K562 (cell line): Measurements from ENCODE around the gene IGSF21. TPM values are rescaled to one million over a fixed set of nuclear protein-coding genes. Genes with fewer than 3 reads are reported as not detected.

ENCODE experiments used
- ATAC-seq: fragments of 200-7000 bp; cut with Tn5 transposase; 3 replicates; pipeline ENCODE4 v1.9.1; 2020; ENCODE audit warnings: moderate library complexity
- BruUV-seq: library from RNA; stranded (reverse); fragments of 400-500 nt; replicated peaks from 2 replicates; lab custom pipeline; 2021; lab: Mats Ljungman, UMichigan
- CTCF ChIA-PET: fragments of 300-600 bp; formaldehyde crosslinking; extraction: SDS; loops from one replicate; lab custom pipeline; 2021; ENCODE audit warnings: low intra/inter-chr PET ratio; lab: Yijun Ruan, JAX
- POLR2A ChIA-PET: fragments of 300-600, 350-650 bp; sonication (Branson Sonifier 250); formaldehyde crosslinking; extraction: SDS; loops from one replicate; lab custom pipeline; 2021; ENCODE audit warnings: antibody characterized with exemption, inconsistent platforms; lab: Yijun Ruan, JAX
- DNase-seq, 4 experiments: peaks; one replicate each; pipeline versions ENCODE4 v3.0.0 to v3.0.0-alpha.2; 2011 to 2018; ENCODE audit warnings: low spot score in 3 of 4, mixed read lengths in 3 of 4; ENCODE audit errors: extremely low read depth in 1 of 4
- FAIRE-seq: peaks from 2 replicates; lab custom pipeline; 2011; peaks lifted over from hg19 to GRCh38; lab: Jason Lieb, UNC
- H2AFZ ChIP-seq: 2 replicates; pipeline ENCODE4 v1.6.0; 2011; ENCODE audit warnings: low read depth, low read length, control low read depth, inconsistent platforms
- H3K27ac ChIP-seq: fragments of 200-600 bp; 3 replicates; pipeline ENCODE4 v1.8.0; 2011; ENCODE audit warnings: low read depth, mild to moderate bottlenecking, control low read depth, inconsistent platforms, low read length, moderate library complexity, mixed read lengths; ENCODE audit errors: extremely low read depth
- H3K27me3 ChIP-seq, 2 experiments: fragments of 300-600 bp in 1 of 2; 2 replicates in 1 of 2; 3 replicates in 1 of 2; pipeline versions ENCODE4 v1.6.0 to v1.8.0; 2011; ENCODE audit warnings: inconsistent platforms in 2 of 2, low read length in 2 of 2, mild to moderate bottlenecking in 1 of 2, mixed read lengths in 1 of 2, moderate library complexity in 1 of 2; ENCODE audit not compliant: control insufficient read depth in 2 of 2, insufficient read depth in 2 of 2
- H3K36me3 ChIP-seq: fragments of 300-600 bp; 3 replicates; pipeline ENCODE4 v1.8.0; 2011; ENCODE audit warnings: mild to moderate bottlenecking, low read length, inconsistent platforms; ENCODE audit not compliant: control insufficient read depth, insufficient read depth
- H3K4me1 ChIP-seq, 2 experiments: fragments of 200-600 bp in 1 of 2; replicated peaks in 1 of 2; 2 replicates in 1 of 2; 3 replicates in 1 of 2; pipeline versions ENCODE4 v1.5.1 to v1.8.0; 2011; ENCODE audit warnings: inconsistent platforms in 2 of 2, low read length in 2 of 2, mild to moderate bottlenecking in 1 of 2, mixed read lengths in 1 of 2, moderate library complexity in 1 of 2; ENCODE audit not compliant: control insufficient read depth in 2 of 2, insufficient read depth in 2 of 2
- H3K4me2 ChIP-seq: 2 replicates; pipeline ENCODE4 v1.6.1; 2011; ENCODE audit warnings: low read length, control low read depth, inconsistent platforms, mixed read lengths; ENCODE audit not compliant: insufficient read depth
- H3K4me3 ChIP-seq: fragments of 200-600 bp; sonication (generic), shearing (Covaris generic); 2 replicates; pipeline ENCODE4 v1.5.1; 2016; ENCODE audit warnings: control low read depth, inconsistent platforms
- H3K79me2 ChIP-seq: fragments of 200-600 bp; 3 replicates; pipeline ENCODE4 v1.8.0; 2011; ENCODE audit warnings: low read length, inconsistent platforms; ENCODE audit not compliant: control insufficient read depth, insufficient read depth
- H3K9ac ChIP-seq, 2 experiments: 2 replicates each; pipeline versions ENCODE4 v1.6.0 to v1.6.1; 2011; ENCODE audit warnings: low read depth in 2 of 2, low read length in 2 of 2, control low read depth in 1 of 2, inconsistent platforms in 1 of 2, mild to moderate bottlenecking in 1 of 2, mixed read lengths in 1 of 2; ENCODE audit not compliant: insufficient read depth in 1 of 2
- H3K9me1 ChIP-seq: one replicate; pipeline ENCODE4 v1.6.0; 2011; ENCODE audit warnings: inconsistent platforms, mild to moderate bottlenecking, low read length, moderate library complexity; ENCODE audit not compliant: control insufficient read depth, insufficient read depth
- H3K9me3 ChIP-seq: replicated peaks from 2 replicates; pipeline ENCODE4 v1.5.1; 2011; ENCODE audit warnings: low read depth, low read length, inconsistent platforms; ENCODE audit not compliant: control insufficient read depth, insufficient read depth
- H4K20me1 ChIP-seq: replicated peaks from 2 replicates; pipeline ENCODE4 v1.6.1; 2011; ENCODE audit warnings: low read length, inconsistent platforms, mixed read lengths; ENCODE audit not compliant: control insufficient read depth, insufficient read depth
- CCNT2 ChIP-seq: IDR thresholded peaks from 2 replicates; pipeline ENCODE4 v1.6.1; 2011; ENCODE audit warnings: borderline replicate concordance, low read depth, mild to moderate bottlenecking, moderate library complexity, mixed read lengths, low read length; ENCODE audit not compliant: insufficient read length; ENCODE audit errors: extremely low read depth
- ELF2 ChIP-seq: fragments of 250-450 bp; sonication (Bioruptor Pico); IDR thresholded peaks from 2 replicates; pipeline ENCODE4 v1.5.0; 2021; ENCODE audit warnings: mild to moderate bottlenecking
- GTF2A2 ChIP-seq: IDR thresholded peaks from 2 replicates; pipeline ENCODE4 v1.6.1; 2016; ENCODE audit warnings: mild to moderate bottlenecking, missing genetic modification characterization, missing compliant biosample characterization
- NR2F6 ChIP-seq: fragments of 450-650 bp; formaldehyde crosslinking; IDR thresholded peaks from 2 replicates; pipeline ENCODE4 v1.4.0; 2020; ENCODE audit warnings: mild to moderate bottlenecking
- OTX1 ChIP-seq: fragments of 450-650 bp; formaldehyde crosslinking; IDR thresholded peaks from 2 replicates; pipeline ENCODE4 v1.4.0; 2022; ENCODE audit warnings: mild to moderate bottlenecking
- PCBP2 ChIP-seq: fragments of 200-400 bp; formaldehyde crosslinking; IDR thresholded peaks from 2 replicates; pipeline ENCODE4 v1.6.1; 2018; ENCODE audit warnings: low read length, low read depth, mild to moderate bottlenecking, moderate library complexity; ENCODE audit not compliant: poor library complexity, severe bottlenecking
- PRMT5 ChIP-seq: sonication (generic); formaldehyde crosslinking; IDR thresholded peaks from 2 replicates; pipeline ENCODE4 v1.5.0; 2020; ENCODE audit warnings: missing genetic modification reagents
- RCOR1 ChIP-seq, 2 experiments: IDR thresholded peaks; 2 replicates each; pipeline ENCODE4 v1.6.1; 2012; ENCODE audit warnings: low read depth in 2 of 2, low read length in 2 of 2, borderline replicate concordance in 1 of 2, improper control_type of control experiment in 1 of 2
- RNF2 ChIP-seq: sonication (generic); IDR thresholded peaks from 2 replicates; pipeline ENCODE4 v1.6.1; 2016
- SIX5 ChIP-seq, 2 experiments: IDR thresholded peaks; 2 replicates each; pipeline ENCODE4 v1.6.1; 2011; ENCODE audit warnings: low read length in 2 of 2, borderline replicate concordance in 1 of 2, low read depth in 1 of 2, mild to moderate bottlenecking in 1 of 2, moderate library complexity in 1 of 2; ENCODE audit not compliant: insufficient read depth in 1 of 2
- SMARCC2 ChIP-seq: fragments of 450-650 bp; IDR thresholded peaks from 2 replicates; pipeline ENCODE4 v1.6.1; 2017; ENCODE audit warnings: antibody characterized with exemption, moderate library complexity, mild to moderate bottlenecking, low read depth
- SREBF1 ChIP-seq: fragments of 150-350 bp; IDR thresholded peaks from 2 replicates; pipeline ENCODE4 v1.6.1; 2014; ENCODE audit warnings: antibody characterized with exemption, low read depth, low read length, borderline replicate concordance
- STAT5B ChIP-seq: fragments of 250-450 bp; sonication (Bioruptor Pico); IDR thresholded peaks from 2 replicates; pipeline ENCODE4 v1.8.0; 2021; ENCODE audit warnings: mild to moderate bottlenecking, inconsistent platforms
- TAF1 ChIP-seq: IDR thresholded peaks from 2 replicates; pipeline ENCODE4 v1.6.1; 2011; ENCODE audit warnings: mild to moderate bottlenecking, low read length, moderate library complexity; ENCODE audit not compliant: insufficient read depth, control insufficient read depth, severe bottlenecking; ENCODE audit errors: extremely low read depth
- ZC3H4 ChIP-seq: sonication (generic); formaldehyde crosslinking; IDR thresholded peaks from 2 replicates; pipeline ENCODE4 v1.9.0; 2021; ENCODE audit warnings: missing genetic modification reagents, borderline replicate concordance
- ZNF584 ChIP-seq: fragments of 200-800 bp; sonication (Bioruptor generic); IDR thresholded peaks from 2 replicates; pipeline ENCODE4 v1.6.1; 2016; ENCODE audit warnings: low read depth, mild to moderate bottlenecking, missing genetic modification characterization, missing compliant biosample characterization
- ZNF707 ChIP-seq: fragments of 250-450 bp; sonication (Bioruptor Pico); conservative IDR thresholded peaks from 2 replicates; pipeline ENCODE4 v1.8.0; 2022; ENCODE audit warnings: inconsistent platforms, mild to moderate bottlenecking, moderate library complexity
- ZNF780A ChIP-seq: fragments of 250-450 bp; sonication (Bioruptor Pico); IDR thresholded peaks from 2 replicates; pipeline ENCODE4 v1.5.0; 2021; ENCODE audit warnings: mild to moderate bottlenecking
- WGBS: fragments of 100-300 bp; shearing (Covaris generic); methylation state at CpG from one replicate; pipeline ENCODE4 v1.1.6; 2016; ENCODE audit warnings: low coverage, mixed read lengths; ENCODE audit not compliant: insufficient coverage; ENCODE audit errors: missing lambda C conversion rate; 5-methylcytosine and 5-hydroxymethylcytosine counted together
- in situ Hi-C: fragments of 300-500 bp; cut with MboI; formaldehyde crosslinking; loops from 4 replicates; pipeline ENCODE4 v1.15.0; 2018; ENCODE audit warnings: inconsistent platforms, mixed read lengths
- intact Hi-C: fragments of 100-400 bp; cut with micrococcal nuclease; formaldehyde crosslinking; loops from 2 replicates; pipeline ENCODE4 v1.14.2; 2022
- polyA plus RNA-seq, 8 experiments: library from polyadenylated mRNA; depleted of rRNA in 4 of 8; stranded (reverse) in 5 of 8; unstranded in 3 of 8; fragments of >200 nt; fragmentation: Nextera tagmentation in 2 of 8; fragmentation: Illumina TruSeq in 1 of 8; extraction: Ambion mirVana in 2 of 8; extraction: Trizol in 1 of 8; gene quantifications; 2 replicates each; pipeline versions ENCODE4 v1.2.1 to v1.2.3, GENCODE V29; 2011 to 2014; ENCODE audit warnings: inconsistent platforms in 1 of 8, missing spikeins in 1 of 8
- total RNA-seq, 7 experiments: library from RNA; depleted of rRNA in 6 of 7; stranded (reverse); fragments of >200 nt in 6 of 7; fragmentation: Illumina TruSeq in 2 of 7; extraction: Trizol in 2 of 7; gene quantifications; 2 replicates each; pipeline versions ENCODE4 v1.2.1 to v1.2.3, GENCODE V29; 2011 to 2021; ENCODE audit warnings: low replicate concordance in 1 of 7
- TF ChIP-seq, protein P1 (sequence below): sonication (generic); formaldehyde crosslinking; IDR thresholded peaks from 2 replicates; pipeline ENCODE4 v1.8.1; 2023; ENCODE audit warnings: mild to moderate bottlenecking, missing genetic modification reagents

The IGSF21 gene
- total and polyA plus RNA-seq, 9 of the 15 experiments (the other 6 are each of a cell fraction or from before 2014, with no cell fraction given), result not detected

DNA sequence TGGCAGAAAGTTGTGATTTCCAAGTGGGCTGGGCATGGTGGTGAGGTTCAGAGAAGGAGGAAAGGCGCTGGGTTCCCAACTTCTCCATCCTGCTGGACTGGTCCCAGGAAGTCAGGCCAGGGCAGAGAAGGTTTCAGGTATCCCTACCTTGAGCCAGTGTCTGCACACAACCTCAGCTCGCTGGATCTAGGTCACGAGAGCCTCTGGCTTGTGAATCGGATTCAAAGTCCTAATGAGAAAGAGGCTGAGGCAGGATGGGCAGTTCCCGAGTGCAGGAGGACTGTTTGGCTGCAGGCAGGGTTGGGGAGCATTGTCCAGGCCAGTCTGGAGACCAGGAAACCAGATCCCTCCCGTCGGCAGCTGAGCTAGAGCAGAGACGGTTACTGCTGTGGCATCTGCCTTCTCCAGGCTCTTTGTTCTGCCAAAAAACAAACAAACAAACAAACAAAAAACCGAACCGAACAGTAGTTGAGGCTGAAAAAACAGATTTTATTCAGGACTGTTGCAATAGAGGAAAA, 19.5 kb upstream of the IGSF21 start:
- Histone ChIP-seq H3K79me2 (no peaks in the 10 kb centered on the region), H3K27me3 (no peaks in the 10 kb centered on the region)
- DNase-seq, result no peak
- intact Hi-C loops, result no loop called here
- no peak for TF ChIP-seq GTF2A2 (tag)
- TF ChIP-seq NR2F6, result no peak
- TF ChIP-seq ZNF780A (CRISPR knock-in tag), result no peak
- TF ChIP-seq ZC3H4 (CRISPR knock-in tag), result no peak
- no peak for TF ChIP-seq STAT5B (CRISPR knock-in tag)
- TF ChIP-seq RCOR1 (IDR thresholded peaks at IDR 0.05; ENCODE audit: borderline replicate concordance in 1 of 2, low read depth in 2 of 2, low read length in 2 of 2), result no peak
- TF ChIP-seq, protein P1, sequence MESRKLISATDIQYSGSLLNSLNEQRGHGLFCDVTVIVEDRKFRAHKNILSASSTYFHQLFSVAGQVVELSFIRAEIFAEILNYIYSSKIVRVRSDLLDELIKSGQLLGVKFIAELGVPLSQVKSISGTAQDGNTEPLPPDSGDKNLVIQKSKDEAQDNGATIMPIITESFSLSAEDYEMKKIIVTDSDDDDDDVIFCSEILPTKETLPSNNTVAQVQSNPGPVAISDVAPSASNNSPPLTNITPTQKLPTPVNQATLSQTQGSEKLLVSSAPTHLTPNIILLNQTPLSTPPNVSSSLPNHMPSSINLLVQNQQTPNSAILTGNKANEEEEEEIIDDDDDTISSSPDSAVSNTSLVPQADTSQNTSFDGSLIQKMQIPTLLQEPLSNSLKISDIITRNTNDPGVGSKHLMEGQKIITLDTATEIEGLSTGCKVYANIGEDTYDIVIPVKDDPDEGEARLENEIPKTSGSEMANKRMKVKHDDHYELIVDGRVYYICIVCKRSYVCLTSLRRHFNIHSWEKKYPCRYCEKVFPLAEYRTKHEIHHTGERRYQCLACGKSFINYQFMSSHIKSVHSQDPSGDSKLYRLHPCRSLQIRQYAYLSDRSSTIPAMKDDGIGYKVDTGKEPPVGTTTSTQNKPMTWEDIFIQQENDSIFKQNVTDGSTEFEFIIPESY (CRISPR knock-in tag), result no peak
- no peak for TF ChIP-seq SIX5 (IDR thresholded peaks at IDR 0.05; ENCODE audit: borderline replicate concordance in 1 of 2, insufficient read depth in 1 of 2, low read depth in 1 of 2, low read length in 2 of 2)
- no peak for TF ChIP-seq OTX1
- no peak for TF ChIP-seq ELF2 (CRISPR knock-in tag)
- no peak for TF ChIP-seq SREBF1
- TF ChIP-seq ZNF707 (CRISPR knock-in tag), result no peak
- no peak for TF ChIP-seq ZNF584
- no peak for TF ChIP-seq PRMT5 (CRISPR knock-in tag)
- no peak for TF ChIP-seq TAF1
- no peak for TF ChIP-seq PCBP2
- no peak for TF ChIP-seq SMARCC2
- no peak for TF ChIP-seq RNF2
- no peak for TF ChIP-seq CCNT2
- TF ChIP-seq, all 486 proteins: peak for 0
- POLR2A ChIA-PET, result no interaction called here
- Histone ChIP-seq H3K4me3 (no peak overlapping the region), H3K4me1 (no peaks in the 10 kb centered on the region), H3K9ac (no peak overlapping the region), H3K36me3 (no peaks in the 10 kb centered on the region), H3K27ac (no peak overlapping the region), H2AFZ (no peak overlapping the region), H3K9me1 (no peaks in the 10 kb centered on the region), H3K9me3 (no peaks in the 10 kb centered on the region), H3K4me2 (no peak overlapping the region), H4K20me1 (no peaks in the 10 kb centered on the region)
- ATAC-seq (no peak), FAIRE-seq (no peak)
- no TSS peak for BruUV-seq
- in situ Hi-C loops, result no loop called here
- WGBS, result 0% methylated on average over 10 of the region's 10 CpGs
- CTCF ChIA-PET, result no interaction called here
